Measurements from ENCODE around the gene SORCS2.
"Not testable (repeated sequence)": the region's sequence is repeated elsewhere in the genome, so short reads cannot be mapped to it uniquely, and the experiment has no call there.

Gene SORCS2

DNA sequence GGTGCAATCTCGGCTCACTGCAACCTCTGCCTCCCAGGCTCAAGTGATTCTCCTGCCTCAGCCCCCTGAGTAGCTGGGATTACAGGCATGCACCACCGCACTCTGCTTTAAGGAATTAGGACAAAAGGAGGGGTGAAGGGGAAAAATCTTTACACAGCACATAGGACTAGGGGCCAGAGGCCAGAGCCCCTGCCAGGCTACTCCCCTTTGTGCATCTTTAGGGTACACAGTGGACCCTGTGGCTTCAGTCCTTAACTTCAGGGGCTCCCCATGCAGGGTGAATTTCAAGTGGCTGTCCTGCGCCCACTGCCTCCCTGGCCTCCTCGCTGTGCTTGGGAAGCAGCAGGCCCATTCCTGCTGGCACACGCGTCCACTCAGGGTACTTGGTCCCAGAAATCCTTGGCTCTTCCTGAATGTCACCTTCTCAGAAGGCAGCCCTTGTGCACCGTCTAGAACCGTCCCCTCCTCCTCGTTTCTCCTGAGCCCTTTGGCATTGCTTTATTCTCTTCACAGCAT lies 381.3 kb downstream of the SORCS2 start:
- no peak for DNase-seq

DNA sequence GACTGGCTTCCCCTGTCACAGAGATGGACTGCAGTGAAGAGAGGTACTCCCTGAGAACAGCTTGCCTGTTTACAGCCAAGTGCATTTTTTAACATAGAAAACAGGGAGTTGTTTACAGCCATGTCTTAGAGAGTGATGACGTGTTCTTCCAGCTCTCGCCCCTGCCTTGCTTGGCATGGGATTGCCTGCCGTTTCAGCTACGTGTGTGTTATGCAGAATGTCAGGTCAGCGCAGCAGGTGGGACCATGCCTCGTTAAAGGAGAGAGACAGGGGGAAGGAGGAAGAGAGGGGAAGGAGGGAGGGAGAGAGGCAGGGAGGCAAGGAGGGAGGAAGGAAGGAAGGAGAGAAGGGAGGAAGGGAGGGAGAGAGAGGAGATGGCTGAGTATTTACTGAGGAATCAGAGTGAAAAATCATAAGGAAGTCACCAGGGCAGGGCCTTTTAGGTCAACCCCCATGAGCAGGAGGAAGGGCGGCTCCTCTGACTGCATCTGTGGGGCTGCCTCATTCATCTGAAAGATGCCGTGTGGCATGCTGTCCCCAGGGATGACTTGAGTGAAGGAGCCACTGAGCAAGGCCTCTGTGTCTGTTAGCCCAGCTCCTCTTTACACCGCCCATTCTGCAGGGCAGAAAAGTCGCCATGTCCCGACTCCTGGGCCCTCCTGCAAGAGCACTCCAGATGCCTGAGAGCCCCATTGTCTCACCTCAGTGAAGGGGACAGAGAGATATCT lies 382.1 kb downstream of the SORCS2 start:
- DNase-seq = no peak

DNA sequence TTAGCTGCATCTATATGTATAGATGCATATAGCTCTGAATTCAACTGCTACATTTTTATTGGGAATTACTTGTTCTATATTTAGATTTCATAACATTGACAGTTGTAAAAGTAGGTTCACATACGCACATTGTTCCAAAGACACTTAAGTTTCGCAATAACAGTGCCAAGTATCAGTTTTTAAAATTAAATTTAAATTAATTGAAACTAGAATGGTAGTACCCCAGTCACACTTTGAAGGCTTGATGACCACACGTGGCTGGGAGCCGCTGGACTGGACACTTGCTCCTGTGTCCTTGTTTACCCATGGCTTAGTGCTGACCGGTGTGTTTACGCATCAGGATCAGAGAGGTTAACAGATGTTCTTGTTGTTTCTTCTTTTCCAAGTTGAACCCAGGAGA lies 383.1 kb downstream of the SORCS2 start:
- DNase-seq = no peak

DNA sequence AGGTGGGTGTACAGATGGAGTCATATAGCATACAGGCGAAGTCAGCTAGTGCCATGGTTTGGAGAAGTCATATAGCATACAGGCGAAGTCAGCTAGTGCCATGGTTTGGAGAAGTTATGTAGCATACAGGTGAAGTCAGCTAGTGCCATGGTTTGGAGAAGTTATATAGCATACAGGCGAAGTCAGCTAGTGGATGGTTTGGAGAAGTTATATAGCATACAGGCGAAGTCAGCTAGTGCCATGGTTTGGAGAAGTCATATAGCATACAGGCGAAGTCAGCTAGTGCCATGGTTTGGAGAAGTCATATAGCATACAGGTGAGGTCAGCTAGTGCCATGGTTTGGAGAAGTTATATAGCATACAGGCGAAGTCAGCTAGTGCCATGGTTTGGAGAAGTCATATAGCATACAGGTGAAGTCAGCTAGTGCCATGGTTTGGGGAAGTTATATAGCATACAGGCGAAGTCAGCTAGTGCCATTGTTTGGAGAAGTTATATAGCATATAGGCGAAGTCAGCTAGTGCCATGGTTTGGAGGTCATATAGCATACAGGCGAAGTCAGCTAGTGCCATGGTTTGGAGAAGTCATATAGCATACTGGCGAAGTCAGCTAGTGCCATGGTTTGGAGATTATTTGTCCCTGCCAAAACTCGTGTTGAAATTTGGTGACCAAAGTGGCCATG lies 385.2 kb downstream of the SORCS2 start:
- DNase-seq = not testable (repeated sequence)

DNA sequence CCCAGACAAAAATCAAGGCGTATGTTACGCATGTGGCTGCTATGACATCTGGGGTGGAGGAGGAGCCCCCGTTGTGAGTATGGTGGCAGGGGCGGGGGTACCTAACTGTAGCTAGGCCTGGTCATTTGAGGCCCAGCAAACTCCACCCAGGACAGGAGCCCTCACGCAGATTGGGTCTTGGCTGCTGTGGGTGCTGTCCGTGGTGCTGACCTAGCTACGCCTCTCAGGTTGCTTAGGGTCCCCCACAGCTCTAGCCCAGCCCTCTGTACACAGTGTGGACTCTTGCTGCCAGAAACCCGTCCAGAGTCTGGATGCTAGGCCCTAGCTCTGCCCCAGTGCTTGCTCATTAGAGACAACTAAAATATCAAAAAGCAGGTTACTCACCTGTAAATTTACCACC lies 389.1 kb downstream of the SORCS2 start:
- peak; percentile 71 for DNase-seq

DNA sequence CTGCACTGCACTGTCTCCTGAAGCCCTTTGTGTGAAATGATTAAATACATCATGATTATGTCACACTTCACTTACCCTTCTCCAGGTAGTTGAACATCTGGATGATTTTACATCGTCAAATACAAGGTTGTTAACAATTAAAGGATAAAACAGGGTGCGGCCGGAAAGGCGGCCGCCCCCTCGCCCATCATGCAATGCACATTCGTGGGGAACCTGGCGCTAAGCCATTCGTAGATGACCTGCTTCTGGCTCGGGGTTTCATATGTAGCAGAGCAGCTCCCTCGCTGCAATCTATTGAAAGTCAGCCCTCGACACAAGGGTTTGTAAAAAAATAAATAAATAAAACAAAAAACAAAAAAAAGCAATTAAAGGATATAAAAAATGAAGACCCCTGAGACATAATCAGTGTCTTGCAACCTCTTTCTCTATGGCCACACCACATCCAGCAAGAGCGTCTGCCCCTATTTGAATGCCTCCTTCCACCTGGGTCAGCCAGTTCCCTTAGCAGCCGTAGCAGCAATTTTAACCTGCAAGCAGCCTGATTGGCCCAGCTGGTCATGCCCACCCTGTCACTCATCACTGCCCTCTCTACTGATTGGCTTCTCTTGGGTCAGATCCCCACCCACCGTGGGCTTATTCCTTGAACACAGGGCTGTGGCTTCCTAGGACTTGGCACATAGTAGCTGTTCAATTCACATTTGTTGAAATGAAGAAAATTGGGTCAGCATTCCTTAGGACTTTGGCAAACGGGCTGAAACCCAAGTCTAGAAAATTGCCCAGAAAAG lies 390.2 kb downstream of the SORCS2 start:
- DNase-seq = no peak

DNA sequence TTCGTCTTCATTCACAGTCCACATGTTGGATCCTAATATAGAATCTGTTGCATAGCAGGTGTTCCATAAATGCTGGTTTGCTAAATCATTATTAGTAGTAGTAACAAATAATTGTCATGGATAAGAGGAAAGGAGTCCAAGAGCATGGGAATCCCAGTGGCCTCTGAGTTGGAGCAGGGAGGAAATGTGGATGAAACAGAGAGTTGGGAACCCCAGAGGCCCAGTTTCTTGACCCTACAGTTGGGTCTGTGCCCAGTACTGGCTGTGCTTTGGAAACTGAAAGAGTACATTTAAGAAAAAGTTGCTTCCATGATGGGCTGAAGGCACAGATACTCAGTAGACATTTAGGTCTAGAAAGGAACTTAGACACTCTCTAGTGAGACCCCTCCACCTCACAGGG lies 391.8 kb downstream of the SORCS2 start:
- no peak for DNase-seq

DNA sequence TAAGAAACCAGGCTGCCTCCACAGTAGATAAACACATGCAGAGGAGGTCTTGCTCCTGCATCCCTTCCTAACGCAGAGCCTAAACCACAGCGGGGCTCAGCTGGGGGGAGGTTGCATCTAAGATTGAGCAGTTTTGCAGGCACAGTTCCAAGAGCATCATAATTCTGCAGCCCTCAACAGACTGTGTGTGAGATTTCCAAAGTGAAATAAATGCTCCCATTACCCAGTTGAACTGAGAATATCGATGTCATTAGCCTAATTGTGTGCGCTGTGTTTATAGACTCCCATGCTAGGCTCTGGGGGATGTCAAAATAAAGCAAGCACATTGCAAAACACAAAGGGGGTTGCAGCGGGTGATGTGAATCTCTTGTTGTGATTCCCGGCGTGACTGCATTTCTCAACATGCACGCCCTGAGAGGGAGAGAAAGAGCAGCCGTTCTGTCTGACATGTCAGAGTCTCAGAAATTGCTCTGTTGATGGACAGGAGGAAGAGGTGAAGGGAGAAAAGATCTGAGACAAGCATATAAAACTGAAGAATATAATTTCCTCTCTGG lies 392.3 kb downstream of the SORCS2 start:
- DNase-seq = no peak

DNA sequence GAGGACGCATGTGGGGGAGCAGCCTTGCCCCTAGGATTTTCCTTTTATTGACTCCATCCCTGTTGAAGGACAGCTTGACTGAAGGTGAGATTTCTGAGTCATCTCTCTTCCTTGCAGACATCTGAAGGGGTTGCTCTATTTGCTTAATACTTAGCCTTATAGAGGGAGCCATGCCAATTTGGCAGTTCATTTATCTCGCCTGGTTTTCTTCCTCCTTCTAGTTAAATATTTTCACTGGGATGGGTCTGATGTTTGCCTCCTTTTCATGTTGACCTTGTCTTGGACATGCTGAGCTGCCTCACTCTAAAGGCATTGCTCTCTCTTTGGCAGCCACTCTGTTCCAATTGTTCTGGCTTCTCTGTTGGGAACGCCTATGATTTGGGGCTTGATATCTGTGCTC lies 393.4 kb downstream of the SORCS2 start:
- no peak for DNase-seq

DNA sequence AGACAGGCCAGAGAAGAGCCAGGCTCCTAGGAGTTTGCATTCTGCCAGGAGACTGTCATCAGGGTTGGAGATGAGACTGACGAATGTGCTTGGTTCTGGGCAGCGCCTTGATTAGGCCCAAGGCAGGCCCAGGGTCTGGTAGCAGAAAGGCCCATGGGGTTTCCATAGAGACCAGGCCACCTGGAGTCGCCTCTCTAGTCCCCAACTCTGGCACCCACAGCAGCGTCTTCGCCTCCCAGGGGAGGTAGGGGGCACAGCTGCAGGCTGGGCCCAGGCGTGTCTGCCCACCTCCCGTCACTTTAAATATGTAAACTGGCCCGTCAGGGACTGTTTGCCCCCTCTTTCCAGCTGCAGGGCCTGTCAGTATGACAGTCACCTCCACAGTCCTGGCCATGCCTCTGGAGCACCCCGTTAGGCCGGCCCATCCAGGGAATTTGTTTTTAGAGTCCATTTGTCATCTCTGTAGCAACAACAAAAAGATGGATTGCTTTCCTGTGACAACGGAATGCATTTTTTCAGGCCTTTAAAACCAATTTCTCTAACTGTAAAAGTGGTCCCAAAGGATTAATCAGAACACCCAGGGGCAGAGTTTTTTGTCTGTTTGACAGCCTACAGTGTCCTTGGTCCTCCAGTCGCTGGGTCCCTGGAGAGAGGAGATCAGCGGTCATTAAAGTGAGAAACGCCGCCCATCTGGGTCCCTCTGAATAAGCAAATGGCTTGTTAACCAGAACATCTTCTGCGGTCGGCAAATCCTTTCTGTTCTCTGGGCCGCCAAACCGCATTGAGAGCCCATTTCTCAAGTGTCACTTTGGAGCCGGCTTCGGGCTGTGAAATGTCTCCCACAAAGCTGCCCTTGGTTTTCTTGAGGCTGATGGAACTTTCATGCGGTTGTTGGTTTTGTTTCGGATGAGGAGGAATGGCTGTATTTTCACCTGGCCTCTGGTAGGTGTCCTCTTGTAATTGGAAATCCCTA lies 395.4 kb downstream of the SORCS2 start:
- no peak for DNase-seq

DNA sequence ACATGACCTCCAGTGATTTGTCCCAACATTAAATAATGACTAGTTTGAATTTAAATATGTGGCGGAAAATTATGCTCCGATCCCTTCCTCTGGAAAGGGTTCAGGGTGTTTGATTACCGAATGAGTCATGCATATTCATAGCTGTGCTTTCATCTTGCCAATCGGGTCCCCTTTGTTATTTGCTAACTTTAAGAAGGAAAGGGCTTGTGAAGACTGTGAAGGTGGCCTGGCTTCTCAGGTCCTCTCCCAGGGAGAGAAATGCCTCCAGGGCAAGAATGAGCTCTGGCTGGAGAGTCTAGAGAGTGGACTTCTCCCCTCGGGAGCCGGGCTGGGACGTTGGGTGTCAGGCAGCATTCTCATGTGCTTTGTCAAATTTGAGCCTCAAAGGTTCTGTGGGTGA lies 397.9 kb downstream of the SORCS2 start:
- DNase-seq = no peak

DNA sequence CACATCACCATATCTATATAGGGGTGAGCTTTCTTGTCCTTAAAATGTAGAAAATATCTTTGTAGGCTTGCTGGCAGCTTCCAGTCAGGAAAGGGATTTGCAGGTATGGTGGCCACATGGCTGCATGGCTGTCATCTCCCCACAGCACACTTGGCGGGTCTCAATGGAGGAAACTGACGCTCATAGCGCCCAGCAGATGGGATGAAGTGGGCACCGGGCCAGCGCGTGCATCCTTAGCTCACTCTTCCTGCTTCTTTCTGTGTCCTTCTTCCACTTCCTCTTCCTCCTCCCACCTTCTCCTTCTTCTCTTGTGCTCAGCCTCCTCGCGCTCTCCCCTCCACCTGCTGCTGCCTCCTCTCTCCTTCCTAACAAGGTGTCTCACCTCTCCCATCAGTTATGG lies 398.6 kb downstream of the SORCS2 start:
- DNase-seq = no peak

DNA sequence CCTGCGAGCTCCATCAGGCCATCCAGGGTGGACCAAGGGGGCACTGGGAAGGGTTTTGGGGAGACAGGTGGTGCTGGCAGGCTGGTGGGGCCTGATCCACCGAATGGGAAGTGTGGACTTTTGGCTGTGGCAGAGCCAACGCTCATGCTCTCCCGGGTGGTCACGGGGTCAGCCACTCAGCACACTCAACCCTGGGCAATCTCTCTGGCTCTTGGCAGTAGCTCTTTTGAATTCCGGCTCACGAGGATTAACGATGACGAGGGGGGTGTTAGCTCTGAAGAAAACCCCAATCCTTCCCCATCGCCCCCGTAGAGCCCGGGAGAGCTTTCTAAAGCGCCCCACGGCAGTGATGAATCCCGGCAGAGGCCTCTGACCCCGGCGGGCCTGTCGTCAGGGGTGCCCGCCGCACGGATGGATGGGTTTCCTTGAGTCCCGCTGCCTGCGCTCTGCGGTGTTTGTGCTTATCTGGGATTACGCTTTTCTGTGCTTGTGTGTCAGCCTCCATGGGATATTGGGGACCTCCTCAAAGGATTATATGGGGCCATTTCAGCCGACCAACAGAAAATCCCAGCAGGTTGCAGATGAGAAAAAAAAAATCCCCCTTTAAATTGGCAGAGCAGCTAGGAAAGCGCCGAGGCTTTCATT lies 399.2 kb downstream of the SORCS2 start:
- DNase-seq = no peak

DNA sequence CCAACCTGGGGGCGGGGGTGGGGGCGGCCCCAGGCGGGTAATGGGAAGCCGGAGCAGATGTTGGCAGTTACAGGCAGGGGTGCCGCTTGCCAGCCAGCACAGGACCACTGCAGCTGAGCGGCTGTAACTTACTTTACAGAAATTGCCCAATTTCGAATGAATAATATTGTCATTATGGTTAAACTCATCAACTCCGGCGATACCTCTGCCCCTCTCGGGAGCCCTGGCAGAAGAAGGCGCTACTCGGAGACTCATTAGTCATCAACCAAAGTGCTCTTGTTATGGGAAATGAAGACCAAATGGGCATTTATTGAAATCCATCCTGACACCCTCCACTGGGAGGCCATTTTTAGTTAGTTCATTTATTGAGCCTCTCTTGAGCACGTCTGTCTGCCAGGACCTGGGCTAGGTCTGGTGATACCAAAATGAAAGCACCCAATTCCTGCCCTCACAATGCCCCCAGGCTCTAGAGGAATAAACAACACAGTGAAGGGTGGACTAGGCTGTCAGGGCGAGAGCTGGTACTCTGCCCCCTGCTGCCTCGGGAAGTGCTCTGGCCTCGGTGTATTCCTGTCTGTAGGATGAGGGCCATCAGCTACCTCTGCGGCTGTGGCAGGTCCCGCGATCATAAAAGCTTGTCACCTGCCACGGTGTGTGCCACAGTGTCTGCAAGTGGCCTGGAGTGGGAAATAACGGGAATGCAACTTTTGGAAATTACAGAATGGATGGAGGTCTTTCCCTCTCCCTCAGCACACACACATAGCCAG lies 401.5 kb downstream of the SORCS2 start:
- DNase-seq = no peak

DNA sequence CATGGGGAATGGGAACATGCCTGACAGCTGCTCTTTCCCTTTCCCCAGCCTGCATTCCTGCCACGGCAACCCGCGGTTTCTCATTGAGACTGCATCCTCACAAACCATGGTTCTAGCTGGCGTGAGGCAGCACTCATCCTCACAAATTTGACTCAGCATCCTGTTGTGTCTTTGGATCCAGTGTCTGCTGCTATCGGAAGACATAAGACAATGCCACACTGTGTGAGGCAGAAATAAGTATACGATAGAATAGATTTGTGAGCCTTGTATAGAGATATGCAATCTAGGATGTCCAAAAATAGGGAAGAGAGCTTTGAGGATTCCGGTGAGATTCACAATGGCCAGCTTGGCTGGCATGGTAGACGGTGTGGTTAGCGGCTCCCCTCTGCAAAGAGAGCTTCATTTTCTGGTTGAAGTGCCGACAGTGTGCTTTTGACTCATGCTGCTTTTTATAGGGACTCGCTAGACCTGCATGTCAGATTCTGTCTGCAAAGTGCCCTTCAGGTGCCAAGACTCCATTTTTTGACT lies 403.7 kb downstream of the SORCS2 start:
- no peak for DNase-seq

DNA sequence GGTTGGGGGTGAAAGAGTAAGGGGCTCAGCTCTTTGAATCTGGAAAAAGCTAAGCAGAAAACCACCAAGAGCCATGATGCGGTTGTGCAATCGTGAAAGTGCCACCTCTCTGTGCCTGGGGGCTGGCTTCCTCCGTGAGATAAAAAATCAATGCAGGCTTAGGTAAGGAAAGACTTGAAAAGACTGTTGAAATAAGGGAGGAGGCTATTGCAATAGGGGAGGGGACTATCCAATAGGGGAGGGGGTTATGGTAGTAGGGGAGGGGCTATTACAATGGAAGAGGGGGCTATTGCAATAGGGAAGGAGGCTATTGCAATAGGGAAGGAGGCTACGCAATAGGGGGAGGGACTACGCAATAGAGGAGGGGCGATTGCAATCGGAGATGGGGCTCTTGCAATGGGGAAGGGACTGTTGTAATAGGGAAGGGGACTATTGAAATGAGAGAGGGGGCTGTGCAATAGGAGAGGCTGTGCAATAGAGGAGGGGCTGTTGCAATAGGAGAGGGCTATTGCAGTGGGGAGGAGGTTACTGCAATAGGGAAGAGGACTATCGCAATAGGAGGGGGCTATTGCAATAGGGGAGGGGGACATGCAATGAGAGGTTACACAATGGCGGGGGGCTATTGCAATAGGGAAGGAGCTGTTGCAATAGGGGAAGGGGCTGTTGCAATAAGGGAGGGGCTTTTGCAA lies 404.7 kb downstream of the SORCS2 start:
- no peak for DNase-seq

DNA sequence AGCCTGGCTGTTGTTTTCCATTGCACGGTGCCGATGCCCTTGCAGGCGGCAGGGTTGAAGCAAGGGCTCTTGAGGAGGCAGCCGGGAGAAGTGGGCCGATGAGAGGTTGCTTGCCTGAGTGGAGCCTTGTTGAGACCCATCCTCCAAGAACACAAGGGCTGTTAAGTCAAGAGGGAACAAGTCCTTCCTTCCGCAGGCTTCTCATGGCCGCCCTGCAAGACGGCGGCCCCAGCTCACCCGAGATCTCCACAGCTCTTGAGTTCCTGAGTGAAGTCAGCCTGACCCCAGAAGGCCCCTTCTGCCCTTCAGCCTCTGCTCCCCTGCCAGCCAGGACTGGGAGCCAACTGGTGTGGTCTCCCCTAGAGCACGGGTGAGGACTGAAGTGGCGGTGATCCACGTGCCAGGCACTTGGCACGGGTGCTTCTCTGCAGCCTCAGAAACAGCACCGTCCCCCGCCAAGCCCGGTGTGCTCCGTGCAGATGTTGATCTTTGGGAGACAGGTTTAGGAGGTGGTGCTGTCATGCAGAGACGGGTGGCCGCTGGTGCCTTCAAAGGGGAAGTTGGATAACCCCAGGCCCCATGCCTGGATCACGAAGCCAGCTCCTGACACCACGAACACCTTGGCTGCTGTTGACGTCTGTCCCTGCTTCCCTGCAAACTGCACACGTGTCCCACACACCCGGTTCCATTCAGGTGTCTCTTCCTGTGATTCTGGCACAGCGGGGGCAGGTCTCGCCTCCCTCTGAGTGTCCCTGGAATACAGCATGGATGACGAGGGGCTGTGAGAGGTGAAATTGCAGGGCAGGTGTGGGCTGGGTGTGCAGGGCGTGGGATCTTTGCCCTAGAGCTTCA lies 406.8 kb downstream of the SORCS2 start:
- no peak for DNase-seq

DNA sequence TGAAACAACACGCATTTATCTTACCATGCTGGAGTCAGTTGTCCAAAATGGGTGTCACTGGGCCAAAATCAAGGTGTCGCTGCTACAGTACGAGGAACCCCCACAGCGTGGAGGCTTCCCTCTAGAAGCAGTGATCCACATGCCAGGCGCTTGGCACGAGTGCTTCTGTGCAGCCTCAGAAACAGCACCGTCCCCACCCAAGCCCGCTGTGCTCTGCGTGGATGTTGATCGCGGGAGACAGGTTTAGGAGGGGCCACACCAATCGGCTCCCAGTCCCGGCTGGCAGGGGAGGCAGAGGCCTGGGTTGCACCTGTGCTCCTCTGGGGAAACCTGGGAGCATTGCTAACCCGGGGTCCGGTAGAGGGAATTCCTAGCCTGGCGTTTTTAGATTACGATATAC lies 407.9 kb downstream of the SORCS2 start:
- DNase-seq = no peak

DNA sequence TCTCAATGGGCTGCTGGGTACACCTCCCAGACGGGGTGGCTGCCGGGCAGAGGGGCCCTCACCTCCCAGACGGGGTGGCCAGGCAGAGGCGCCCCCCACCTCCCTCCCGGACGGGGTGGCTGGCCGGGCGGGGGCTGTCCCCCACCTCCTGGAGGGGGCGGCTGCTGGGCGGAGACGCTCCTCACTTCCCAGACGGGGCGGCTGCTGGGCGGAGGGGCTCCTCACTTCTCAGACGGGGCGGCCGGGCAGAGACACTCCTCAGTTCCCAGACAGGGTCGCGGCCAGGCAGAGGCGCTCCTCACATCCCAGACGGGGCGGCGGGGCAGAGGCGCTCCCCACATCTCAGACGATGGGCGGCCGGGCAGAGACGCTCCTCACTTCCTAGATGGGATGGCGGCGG lies 409.8 kb downstream of the SORCS2 start:
- not testable (repeated sequence) for DNase-seq

Data from left hindlimb (tissue), 1 donor.